CD4-positive, alpha-beta memory T cell (primary cell): ENCODE data around the gene SRD5A1. TPM values are rescaled to one million over a fixed set of nuclear protein-coding genes. Genes with fewer than 3 reads are reported as not detected.

Experiments
- CTCF ChIA-PET: fragments of 350-600 bp; sonication (Branson Sonifier 250); formaldehyde crosslinking; loops from one replicate; lab custom pipeline; 2021; ENCODE audit warnings: inconsistent platforms; ENCODE audit not compliant: partially characterized antibody; lab: Charles Lee
- POLR2A ChIA-PET: fragments of 350-600 bp; sonication (Branson Sonifier 250); formaldehyde crosslinking; loops from one replicate; lab custom pipeline; 2021; ENCODE audit not compliant: partially characterized antibody; lab: Charles Lee
- DNase-seq, 5 donors: peaks; one replicate each; pipeline versions ENCODE4 v3.0.0 to v3.0.0-alpha.2; 2020 to 2022; ENCODE audit warnings: mixed read lengths in 1 of 5
- H3K27ac ChIP-seq: one replicate; pipeline ENCODE4 v1.7.0; 2013; ENCODE audit warnings: low read depth, low read length
- H3K27me3 ChIP-seq: 2 replicates; pipeline ENCODE4 v1.7.0; 2013; ENCODE audit warnings: mild to moderate bottlenecking, low read length, moderate library complexity; ENCODE audit not compliant: insufficient read depth
- H3K36me3 ChIP-seq: 2 replicates; pipeline ENCODE4 v1.7.0; 2013; ENCODE audit warnings: mild to moderate bottlenecking, low read length, moderate library complexity; ENCODE audit not compliant: insufficient read depth
- H3K4me1 ChIP-seq: 2 replicates; pipeline ENCODE4 v1.7.0; 2013; ENCODE audit warnings: mild to moderate bottlenecking, low read length, moderate library complexity; ENCODE audit not compliant: insufficient read depth
- H3K4me3 ChIP-seq, 2 donors: one replicate each; pipeline ENCODE4 v1.7.0; 2013; ENCODE audit warnings: low read length in 2 of 2, mild to moderate bottlenecking in 1 of 2
- H3K9me3 ChIP-seq, 2 donors: one replicate each; pipeline ENCODE4 v1.7.0; 2013; ENCODE audit warnings: low read length in 2 of 2, control low read depth in 1 of 2; ENCODE audit not compliant: control insufficient read depth in 1 of 2
- H3K27ac Mint-ChIP-seq, 7 donors: one replicate each; pipeline ENCODE4 v1.8.0; 2020 to 2021; ENCODE audit warnings: mixed read lengths in 7 of 7, mild to moderate bottlenecking in 6 of 7, inconsistent platforms in 3 of 7, moderate library complexity in 3 of 7
- H3K27me3 Mint-ChIP-seq, 2 donors: one replicate each; pipeline ENCODE4 v1.8.0; 2020 to 2021; ENCODE audit warnings: mixed read lengths in 2 of 2
- H3K36me3 Mint-ChIP-seq, 2 donors: one replicate each; pipeline ENCODE4 v1.8.0; 2020 to 2021; ENCODE audit warnings: mixed read lengths in 2 of 2, inconsistent platforms in 1 of 2, mild to moderate bottlenecking in 1 of 2
- H3K4me1 Mint-ChIP-seq, 4 donors: one replicate each; pipeline ENCODE4 v1.8.0; 2020 to 2021; ENCODE audit warnings: mixed read lengths in 4 of 4, mild to moderate bottlenecking in 1 of 4
- H3K4me3 Mint-ChIP-seq, 8 donors: one replicate each; pipeline ENCODE4 v1.8.0; 2020 to 2021; ENCODE audit warnings: mixed read lengths in 8 of 8, mild to moderate bottlenecking in 7 of 8, moderate library complexity in 6 of 8, inconsistent platforms in 3 of 8
- H3K9me3 Mint-ChIP-seq, 8 donors: one replicate each; pipeline ENCODE4 v1.8.0; 2020 to 2021; ENCODE audit warnings: mixed read lengths in 8 of 8, mild to moderate bottlenecking in 5 of 8, inconsistent platforms in 3 of 8, moderate library complexity in 1 of 8
- intact Hi-C: fragments of 100-400 bp; cut with micrococcal nuclease; formaldehyde crosslinking; loops from one replicate; pipeline ENCODE4 v1.15.1; 2023
- polyA plus RNA-seq, 2 donors: library from polyadenylated mRNA; unstranded; fragments of 300-500 nt; fragmentation: Illumina TruSeq; gene quantifications; one replicate each; pipeline ENCODE4 v1.2.3, GENCODE V29; 2021
- total RNA-seq, 2 experiments: library from RNA; stranded (reverse); gene quantifications; one replicate each; pipeline ENCODE4 v1.2.3, GENCODE V29; 2021

Gene SRD5A1
- total and polyA plus RNA-seq, 4 experiments from 2014 or later: 5.4 to 11.2 (median 8.5) TPM

- peak within 1 kb of the TSS; percentile 88 to 91 (median 90) for H3K4me3 Mint-ChIP-seq
- Histone ChIP-seq H3K36me3 (no peaks in the 10 kb centered on the region), H3K9me3 (no peaks in the 10 kb centered on the region), H3K27me3 (no peaks in the 10 kb centered on the region), H3K4me1 (peaks cover 39% of the 10 kb centered on the region), H3K4me3 (peak within 1 kb of the TSS; percentile 71 to 81), H3K27ac (peak within 1 kb of the TSS; percentile 86)
- intact Hi-C loops: loop anchor here (1.0 to 10.0 kb wide), 5 partner anchors 80 to 1291 kb away; partner anchors contain the start of genes FASTKD3, ICE1, MED10 and MTRR
- POLR2A ChIA-PET: interaction anchor here (0.8 to 2.5 kb wide), 8 partner anchors 15 to 1292 kb away, joined by 3 to 29 read pairs (median 5); partner anchors contain the start of genes FASTKD3, ICE1, MTRR and NSUN2
- no peaks in the 10 kb centered on the region for H3K9me3 Mint-ChIP-seq
- H3K36me3 Mint-ChIP-seq: peaks cover under 1 to 20% of the 10 kb centered on the region in 2 donors
- peak in 1 of 5 donors; percentile 46 for DNase-seq
- CTCF ChIA-PET: interaction anchor here (1.0 to 2.3 kb wide), 2 partner anchors 31 to 80 kb away, joined by 4 to 7 read pairs; partner anchors contain the start of genes NSUN2 and SRD5A1
- peak within 1 kb of the TSS; percentile 92 to 95 (median 94) for H3K27ac Mint-ChIP-seq
- no peaks in the 10 kb centered on the region for H3K27me3 Mint-ChIP-seq
- peaks cover 34 to 47% (median 40%) of the 10 kb centered on the region in 4 donors for H3K4me1 Mint-ChIP-seq
These were observed 80.3 kb downstream of the SRD5A1 start, which contains the start of gene TENT4A for GRCh38 chr5:6713274-6714225. TENT4A (plus strand) TSS chr5:6713432; CDS start chr5:6713984, 552 bp downstream.

- H3K4me1 ChIP-seq: peaks cover 45% of the 10 kb centered on the region
- CTCF ChIA-PET: no interaction called here
- H3K4me3 Mint-ChIP-seq: peak overlapping the region; percentile 89 to 93 (median 90)
These were observed 81.2 kb downstream of the SRD5A1 start for GRCh38 chr5:6714226-6715041.

GRCh38 chr5:6715271-6715670 is 82.0 kb downstream of the SRD5A1 start:
- peaks cover 49 to 64% (median 57%) of the 10 kb centered on the region in 4 donors for H3K4me1 Mint-ChIP-seq
- ChIA-PET POLR2A (interaction anchor here (1.0 to 2.1 kb wide), 3 partner anchors 14 to 1293 kb away, joined by 3 to 19 read pairs (median 11); partner anchors contain the start of genes NSUN2 and SRD5A1), CTCF (interaction anchor here (0.8 to 1.0 kb wide), 3 partner anchors 14 to 30 kb away, joined by 3 to 7 read pairs (median 4); no protein-coding TSS in a partner anchor)
- Histone ChIP-seq H3K36me3 (no peaks in the 10 kb centered on the region), H3K9me3 (no peaks in the 10 kb centered on the region), H3K27ac (peak overlapping the region; percentile 42), H3K27me3 (no peaks in the 10 kb centered on the region), H3K4me1 (peaks cover 53% of the 10 kb centered on the region), H3K4me3 (peak overlapping the region; percentile 71 to 82)
- peaks cover 3 to 30% of the 10 kb centered on the region in 2 donors for H3K36me3 Mint-ChIP-seq
- H3K27ac Mint-ChIP-seq: peak overlapping the region; percentile 87 to 93 (median 91)
- H3K27me3 Mint-ChIP-seq: no peaks in the 10 kb centered on the region
- peak overlapping the region; percentile 89 to 93 (median 90) for H3K4me3 Mint-ChIP-seq
- DNase-seq: peak in 1 of 5 donors; percentile 11
- H3K9me3 Mint-ChIP-seq: no peaks in the 10 kb centered on the region
- intact Hi-C loops: loop anchor here (10.0 kb wide), 1 partner anchor 1220 kb away; no protein-coding TSS in a partner anchor

More at GRCh38 chr5:6714226-6715041, 81.2 kb downstream of the SRD5A1 start:
- Mint-ChIP-seq H3K27me3 (no peaks in the 10 kb centered on the region), H3K4me1 (peaks cover 41 to 56% (median 48%) of the 10 kb centered on the region in 4 donors), H3K36me3 (peaks cover 3 to 24% of the 10 kb centered on the region in 2 donors), H3K9me3 (no peaks in the 10 kb centered on the region), H3K27ac (peak overlapping the region; percentile 87 to 93 (median 91))
- H3K4me3 ChIP-seq: peak overlapping the region; percentile 71 to 82
- no peaks in the 10 kb centered on the region for H3K27me3 ChIP-seq
- no peaks in the 10 kb centered on the region for H3K36me3 ChIP-seq
- no peaks in the 10 kb centered on the region for H3K9me3 ChIP-seq
- POLR2A ChIA-PET: no interaction called here
- peak overlapping the region; percentile 28 for H3K27ac ChIP-seq
- intact Hi-C loops: loop anchor here (5.0 to 10.0 kb wide), 2 partner anchors 1153 to 1220 kb away; partner anchors contain the start of genes FASTKD3 and MTRR
- DNase-seq: peak; percentile 19 to 45 (median 23)

- CTCF ChIA-PET: interaction anchor here (0.8 to 2.3 kb wide), 5 partner anchors 12 to 30 kb away, joined by 3 to 15 read pairs (median 5); no protein-coding TSS in a partner anchor
These were observed 82.8 kb downstream of the SRD5A1 start for GRCh38 chr5:6715758-6716628.

GRCh38 chr5:6716629-6717149 is 83.4 kb downstream of the SRD5A1 start:
- no peak for DNase-seq
- Mint-ChIP-seq H3K4me1 (peaks cover 55 to 77% (median 66%) of the 10 kb centered on the region in 4 donors), H3K4me3 (peak overlapping the region; percentile 89 to 93 (median 90)), H3K9me3 (no peaks in the 10 kb centered on the region), H3K27me3 (no peaks in the 10 kb centered on the region), H3K27ac (peak overlapping the region in 6 of 7 donors; percentile 86 to 93 (median 90)), H3K36me3 (peaks cover 3 to 32% of the 10 kb centered on the region in 2 donors)
- ChIA-PET POLR2A (interaction anchor here (1.0 to 2.2 kb wide), 5 partner anchors 12 to 1295 kb away, joined by 3 to 19 read pairs (median 11); partner anchors contain the start of genes NSUN2 and SRD5A1), CTCF (interaction anchor here (0.6 to 2.3 kb wide), 3 partner anchors 12 to 28 kb away, joined by 3 to 15 read pairs (median 5); no protein-coding TSS in a partner anchor)
- Histone ChIP-seq H3K4me1 (peaks cover 66% of the 10 kb centered on the region), H3K27me3 (no peaks in the 10 kb centered on the region), H3K9me3 (no peaks in the 10 kb centered on the region), H3K27ac (peak overlapping the region; percentile 42), H3K4me3 (peak overlapping the region; percentile 71 to 82), H3K36me3 (no peaks in the 10 kb centered on the region)
- intact Hi-C loops: loop anchor here (1.0 to 10.0 kb wide), 3 partner anchors 13 to 1222 kb away; no protein-coding TSS in a partner anchor

More at GRCh38 chr5:6715758-6716628, 82.8 kb downstream of the SRD5A1 start:
- H3K36me3 Mint-ChIP-seq: peaks cover 3 to 31% of the 10 kb centered on the region in 2 donors
- no peaks in the 10 kb centered on the region for H3K9me3 ChIP-seq
- H3K27ac Mint-ChIP-seq: peak overlapping the region; percentile 86 to 93 (median 88)
- no peaks in the 10 kb centered on the region for H3K27me3 Mint-ChIP-seq
- peak overlapping the region; percentile 42 for H3K27ac ChIP-seq
- H3K9me3 Mint-ChIP-seq: no peaks in the 10 kb centered on the region
- peak; percentile 44 to 52 (median 50) for DNase-seq
- intact Hi-C loops: loop anchor here (1.0 to 10.0 kb wide), 3 partner anchors 13 to 1221 kb away; no protein-coding TSS in a partner anchor
- peak overlapping the region; percentile 71 to 82 for H3K4me3 ChIP-seq
- H3K4me1 Mint-ChIP-seq: peaks cover 51 to 71% (median 61%) of the 10 kb centered on the region in 4 donors
- H3K27me3 ChIP-seq: no peaks in the 10 kb centered on the region
- H3K4me3 Mint-ChIP-seq: peak overlapping the region; percentile 89 to 93 (median 90)
- H3K4me1 ChIP-seq: peaks cover 59% of the 10 kb centered on the region
- no peaks in the 10 kb centered on the region for H3K36me3 ChIP-seq
- POLR2A ChIA-PET: interaction anchor here (1.0 to 2.1 kb wide), 3 partner anchors 14 to 1294 kb away, joined by 3 to 19 read pairs (median 11); partner anchors contain the start of genes NSUN2 and SRD5A1
